Osteocyte (in vitro differentiated cells): ENCODE results near the gene TTLL5. TPM values are rescaled to one million over a fixed set of nuclear protein-coding genes. Genes with fewer than 3 reads are reported as not detected.

ENCODE experiments used
- DNase-seq: peaks from one replicate; pipeline ENCODE4 v3.0.0; 2021; ENCODE audit warnings: mixed read lengths; ENCODE audit not compliant: unreplicated experiment; ENCODE audit errors: extremely low spot score
- H3K27ac Mint-ChIP-seq: one replicate; pipeline ENCODE4 v1.8.0; 2021; ENCODE audit warnings: mild to moderate bottlenecking, mixed read lengths; ENCODE audit not compliant: unreplicated experiment
- H3K27me3 Mint-ChIP-seq: one replicate; pipeline ENCODE4 v1.8.0; 2021; ENCODE audit warnings: mixed read lengths; ENCODE audit not compliant: unreplicated experiment
- H3K36me3 Mint-ChIP-seq: one replicate; pipeline ENCODE4 v1.8.0; 2021; ENCODE audit warnings: mixed read lengths; ENCODE audit not compliant: unreplicated experiment
- H3K4me1 Mint-ChIP-seq: one replicate; pipeline ENCODE4 v1.8.0; 2021; ENCODE audit warnings: mixed read lengths; ENCODE audit not compliant: unreplicated experiment
- H3K4me3 Mint-ChIP-seq: one replicate; pipeline ENCODE4 v1.8.0; 2021; ENCODE audit warnings: mild to moderate bottlenecking, moderate library complexity, mixed read lengths; ENCODE audit not compliant: unreplicated experiment
- H3K9me3 Mint-ChIP-seq: one replicate; pipeline ENCODE4 v1.8.0; 2021; ENCODE audit warnings: mixed read lengths; ENCODE audit not compliant: unreplicated experiment
- CTCF ChIP-seq: fragments of 200-600 bp; sonication (generic); IDR thresholded peaks from 2 replicates; pipeline ENCODE4 v1.5.0; 2021; ENCODE audit warnings: antibody characterized with exemption, mild to moderate bottlenecking, moderate library complexity
- total RNA-seq: library from RNA; stranded (reverse); gene quantifications from 2 replicates; pipeline ENCODE4 v1.2.1, GENCODE V29; 2021

The TTLL5 gene
- total RNA-seq, 1 donor from 2014 or later: 37.3 TPM

GRCh38 chr14:75831455-75831854 is 170.4 kb downstream of the TTLL5 start:
- DNase-seq: no peak
- Mint-ChIP-seq H3K36me3 (peaks cover 4% of the 10 kb centered on the region), H3K27ac (peak overlapping the region; percentile 75), H3K4me3 (no peak overlapping the region), H3K9me3 (no peaks in the 10 kb centered on the region), H3K27me3 (no peaks in the 10 kb centered on the region), H3K4me1 (peaks cover 45% of the 10 kb centered on the region)
- no peak for TF ChIP-seq CTCF

- Mint-ChIP-seq H3K9me3 (no peaks in the 10 kb centered on the region), H3K27ac (peak overlapping the region; percentile 75), H3K4me3 (no peak overlapping the region), H3K4me1 (peaks cover 40% of the 10 kb centered on the region), H3K27me3 (no peaks in the 10 kb centered on the region), H3K36me3 (peaks cover 4% of the 10 kb centered on the region)
- no peak for DNase-seq
- TF ChIP-seq CTCF: no peak
Observed at GRCh38 chr14:75831952-75832351, 170.9 kb downstream of the TTLL5 start.

GRCh38 chr14:75832621-75833297 is 171.7 kb downstream of the TTLL5 start:
- H3K27ac Mint-ChIP-seq: peak overlapping the region; percentile 75
- H3K36me3 Mint-ChIP-seq: peaks cover 7% of the 10 kb centered on the region
- peaks cover 41% of the 10 kb centered on the region for H3K4me1 Mint-ChIP-seq
- H3K27me3 Mint-ChIP-seq: no peaks in the 10 kb centered on the region
- TF ChIP-seq CTCF: no peak
- no peaks in the 10 kb centered on the region for H3K9me3 Mint-ChIP-seq
- no peak for DNase-seq
- H3K4me3 Mint-ChIP-seq: peak overlapping the region; percentile 14

GRCh38 chr14:75833326-75834020 is 172.4 kb downstream of the TTLL5 start:
- TF ChIP-seq CTCF: no peak
- H3K27me3 Mint-ChIP-seq: no peaks in the 10 kb centered on the region
- no peaks in the 10 kb centered on the region for H3K9me3 Mint-ChIP-seq
- DNase-seq: no peak
- peak overlapping the region; percentile 14 for H3K4me3 Mint-ChIP-seq
- peak overlapping the region; percentile 75 for H3K27ac Mint-ChIP-seq
- peaks cover 41% of the 10 kb centered on the region for H3K4me1 Mint-ChIP-seq
- peaks cover 8% of the 10 kb centered on the region for H3K36me3 Mint-ChIP-seq

GRCh38 chr14:75835156-75835725 is 174.2 kb downstream of the TTLL5 start:
- DNase-seq: no peak
- Mint-ChIP-seq H3K36me3 (peaks cover 21% of the 10 kb centered on the region), H3K4me1 (peaks cover 34% of the 10 kb centered on the region), H3K4me3 (no peak overlapping the region), H3K27ac (no peak overlapping the region), H3K27me3 (no peaks in the 10 kb centered on the region), H3K9me3 (peaks cover 7% of the 10 kb centered on the region)
- no peak for TF ChIP-seq CTCF
